Mesothelial cell of epicardium (in vitro differentiated cells): ENCODE measurements around the gene KPNA1. TPM values are rescaled to one million over a fixed set of nuclear protein-coding genes. Genes with fewer than 3 reads are reported as not detected.
"Not testable (repeated sequence)": the region's sequence is repeated elsewhere in the genome, so short reads cannot be mapped to it uniquely, and the experiment has no call there.

Experiments
- DNase-seq, 2 experiments: peaks; one replicate each; pipeline ENCODE4 v3.0.0; 2021; ENCODE audit warnings: low spot score in 2 of 2; ENCODE audit not compliant: unreplicated experiment in 2 of 2
- H3K27ac Mint-ChIP-seq: 2 replicates; pipeline ENCODE4 v1.8.0; 2021; ENCODE audit warnings: mixed read lengths
- H3K27me3 Mint-ChIP-seq: 2 replicates; pipeline ENCODE4 v1.8.0; 2021; ENCODE audit warnings: low read depth, mixed read lengths
- H3K36me3 Mint-ChIP-seq: 2 replicates; pipeline ENCODE4 v1.8.0; 2021; ENCODE audit warnings: mixed read lengths
- H3K4me1 Mint-ChIP-seq: 2 replicates; pipeline ENCODE4 v1.8.0; 2021; ENCODE audit warnings: mixed read lengths
- H3K4me3 Mint-ChIP-seq: 2 replicates; pipeline ENCODE4 v1.8.0; 2021; ENCODE audit warnings: mild to moderate bottlenecking, moderate library complexity, mixed read lengths
- H3K9me3 Mint-ChIP-seq: 2 replicates; pipeline ENCODE4 v1.8.0; 2021; ENCODE audit warnings: mixed read lengths
- total RNA-seq: library from RNA; stranded (reverse); gene quantifications from 3 replicates; pipeline ENCODE4 v1.2.1, GENCODE V29; 2021
- TF ChIP-seq, protein P1 (sequence below): fragments of 200-600 bp; sonication (generic); IDR thresholded peaks from one replicate; pipeline ENCODE4 v1.5.0; 2021; ENCODE audit warnings: antibody characterized with exemption; ENCODE audit not compliant: unreplicated experiment

Gene KPNA1
- total RNA-seq, 1 donor from 2014 or later = 66.3 TPM

DNA sequence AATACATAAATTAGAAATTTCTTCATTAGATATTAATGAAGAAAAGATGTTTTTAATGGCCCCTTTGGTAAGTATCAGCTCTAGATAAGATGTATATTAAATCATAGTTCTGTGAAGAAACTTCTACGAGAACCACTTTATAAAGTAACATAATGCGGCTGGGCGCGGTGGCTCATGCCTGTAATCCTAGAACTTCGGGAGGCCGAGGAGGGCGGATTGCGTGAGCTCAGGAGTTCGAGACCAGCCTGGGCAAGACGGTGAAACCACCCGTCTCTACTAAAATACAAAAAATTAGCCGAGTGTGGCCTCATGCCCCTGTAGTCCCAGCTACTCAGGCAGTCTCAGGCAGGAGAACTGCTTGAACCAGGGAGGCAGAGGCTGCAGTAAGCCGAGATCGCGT is 2.5 kb downstream of the KPNA1 start:
- Mint-ChIP-seq H3K9me3 (peaks cover 10% of the 10 kb centered on the region), H3K36me3 (no peaks in the 10 kb centered on the region), H3K4me3 (no peak overlapping the region), H3K27me3 (no peaks in the 10 kb centered on the region), H3K27ac (peak overlapping the region; percentile 34), H3K4me1 (peaks cover 23% of the 10 kb centered on the region)
- TF ChIP-seq, protein P1, sequence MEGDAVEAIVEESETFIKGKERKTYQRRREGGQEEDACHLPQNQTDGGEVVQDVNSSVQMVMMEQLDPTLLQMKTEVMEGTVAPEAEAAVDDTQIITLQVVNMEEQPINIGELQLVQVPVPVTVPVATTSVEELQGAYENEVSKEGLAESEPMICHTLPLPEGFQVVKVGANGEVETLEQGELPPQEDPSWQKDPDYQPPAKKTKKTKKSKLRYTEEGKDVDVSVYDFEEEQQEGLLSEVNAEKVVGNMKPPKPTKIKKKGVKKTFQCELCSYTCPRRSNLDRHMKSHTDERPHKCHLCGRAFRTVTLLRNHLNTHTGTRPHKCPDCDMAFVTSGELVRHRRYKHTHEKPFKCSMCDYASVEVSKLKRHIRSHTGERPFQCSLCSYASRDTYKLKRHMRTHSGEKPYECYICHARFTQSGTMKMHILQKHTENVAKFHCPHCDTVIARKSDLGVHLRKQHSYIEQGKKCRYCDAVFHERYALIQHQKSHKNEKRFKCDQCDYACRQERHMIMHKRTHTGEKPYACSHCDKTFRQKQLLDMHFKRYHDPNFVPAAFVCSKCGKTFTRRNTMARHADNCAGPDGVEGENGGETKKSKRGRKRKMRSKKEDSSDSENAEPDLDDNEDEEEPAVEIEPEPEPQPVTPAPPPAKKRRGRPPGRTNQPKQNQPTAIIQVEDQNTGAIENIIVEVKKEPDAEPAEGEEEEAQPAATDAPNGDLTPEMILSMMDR = no peak
- no peak for DNase-seq

DNA sequence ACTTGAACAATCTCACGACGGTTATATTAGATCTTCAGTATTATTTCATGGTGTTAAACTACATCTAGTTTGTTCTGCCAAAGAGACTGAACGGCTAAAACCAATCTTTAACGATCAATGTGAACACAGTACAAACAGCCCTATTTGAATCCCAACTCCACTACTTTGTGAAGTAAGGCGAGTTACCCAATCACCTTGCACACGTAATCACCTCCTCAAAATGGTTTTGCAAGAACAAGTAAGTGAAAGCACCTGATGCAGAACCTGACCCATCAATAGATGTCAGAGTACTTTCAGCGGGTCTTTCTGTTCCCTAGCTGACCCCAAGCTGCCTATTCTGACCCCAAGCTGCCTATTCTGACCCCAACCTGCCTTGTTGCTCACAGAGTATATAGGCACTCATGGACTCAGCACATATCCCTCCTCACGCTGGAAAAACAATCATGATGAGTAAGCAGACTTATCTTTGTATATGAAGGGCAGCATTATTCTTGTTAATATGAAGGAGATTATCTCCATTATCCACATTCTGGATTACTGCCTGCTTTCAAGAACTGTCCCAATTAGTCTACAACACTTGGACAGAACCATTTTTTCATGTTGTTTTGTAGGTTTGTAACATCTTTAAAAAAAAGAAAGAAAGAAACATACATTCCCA is 3.7 kb downstream of the KPNA1 start:
- H3K36me3 Mint-ChIP-seq = no peaks in the 10 kb centered on the region
- DNase-seq = no peak
- H3K27ac Mint-ChIP-seq = peak overlapping the region; percentile 35
- no peak overlapping the region for H3K4me3 Mint-ChIP-seq
- H3K4me1 Mint-ChIP-seq = peaks cover 23% of the 10 kb centered on the region
- TF ChIP-seq, protein P1 = no peak
- no peaks in the 10 kb centered on the region for H3K27me3 Mint-ChIP-seq
- peaks cover 10% of the 10 kb centered on the region for H3K9me3 Mint-ChIP-seq

DNA sequence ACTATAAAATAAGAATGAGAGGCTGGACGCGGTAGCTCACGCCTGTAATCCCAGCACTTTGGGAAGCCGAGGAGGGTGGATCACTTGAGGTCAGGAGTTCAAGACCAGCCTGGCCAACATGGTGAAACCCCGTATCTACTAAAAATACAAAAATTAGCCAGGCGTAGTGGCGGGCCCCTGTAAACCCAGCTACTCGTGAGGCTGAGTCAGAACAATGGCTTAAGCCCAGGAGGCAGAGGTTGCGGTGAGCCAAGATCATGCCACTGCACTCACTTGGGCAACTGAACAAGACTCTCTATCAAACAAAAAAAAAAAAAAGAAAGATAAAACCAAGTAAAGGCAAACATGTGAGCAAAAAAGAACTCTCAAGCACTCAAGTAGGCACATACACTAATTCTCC is 5.8 kb downstream of the KPNA1 start:
- Mint-ChIP-seq H3K4me1 (peaks cover 23% of the 10 kb centered on the region), H3K9me3 (peaks cover 17% of the 10 kb centered on the region)
- H3K4me3 Mint-ChIP-seq, DNase-seq, H3K27ac Mint-ChIP-seq, H3K36me3 Mint-ChIP-seq, H3K27me3 Mint-ChIP-seq: not testable (repeated sequence)

DNA sequence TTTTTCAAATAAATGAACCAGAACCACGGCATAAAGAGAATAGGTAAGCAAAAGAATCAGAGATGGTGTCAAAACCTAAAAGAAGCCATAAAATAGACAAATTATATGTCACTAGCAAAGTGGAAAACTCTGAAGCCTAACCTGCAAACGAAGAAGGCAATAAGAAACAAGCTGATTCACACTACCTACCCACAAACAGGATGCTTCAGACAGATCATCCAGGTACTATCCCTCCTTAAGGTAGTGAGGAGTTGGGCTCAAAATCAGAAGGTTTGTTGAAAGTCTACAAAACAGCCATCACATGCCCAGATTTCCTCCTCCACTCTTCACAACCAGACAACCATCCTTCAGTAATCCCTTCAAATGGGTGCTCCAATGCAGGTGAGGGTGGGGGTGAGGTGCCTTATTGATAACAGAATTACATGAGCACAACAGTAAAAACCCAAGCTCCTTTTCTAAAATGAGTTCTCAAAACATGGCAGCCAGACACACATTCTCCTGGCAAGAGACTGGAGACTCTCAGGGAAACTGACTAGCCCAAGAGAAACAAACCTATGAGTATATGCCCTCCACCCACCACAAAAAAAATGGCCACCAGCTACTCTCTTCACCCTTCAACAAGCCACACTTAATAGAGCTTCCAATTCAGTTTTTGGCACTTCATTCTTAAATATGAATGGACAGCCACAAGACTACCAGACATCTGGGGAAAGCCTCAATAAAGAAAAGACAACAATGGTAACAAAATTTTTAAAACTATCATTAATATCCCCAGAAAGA is 6.4 kb downstream of the KPNA1 start:
- Mint-ChIP-seq H3K27ac (no peak overlapping the region), H3K9me3 (peaks cover 21% of the 10 kb centered on the region), H3K27me3 (no peaks in the 10 kb centered on the region), H3K4me3 (no peak overlapping the region), H3K4me1 (peaks cover 19% of the 10 kb centered on the region), H3K36me3 (peaks cover 12% of the 10 kb centered on the region)
- TF ChIP-seq, protein P1 = no peak
- DNase-seq = no peak

DNA sequence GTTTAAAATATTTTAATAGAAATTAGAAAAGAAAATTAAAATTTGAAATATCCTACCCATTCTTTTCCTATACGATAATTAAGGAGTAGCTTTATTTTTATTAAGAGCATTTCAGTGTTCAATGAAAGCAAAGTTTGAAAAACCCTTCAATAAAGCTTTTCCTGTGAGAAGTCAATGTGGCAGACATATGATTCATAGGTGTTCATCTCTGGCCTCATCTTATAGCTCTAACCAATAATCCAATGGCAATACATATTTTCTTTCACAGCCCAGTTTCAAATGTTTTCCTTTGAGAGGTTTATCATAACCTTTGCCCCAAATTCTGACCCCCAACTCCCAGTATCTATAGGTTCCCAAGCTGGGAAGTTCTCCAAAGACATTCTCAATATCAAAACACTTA is 8.3 kb downstream of the KPNA1 start:
- no peak for DNase-seq
- Mint-ChIP-seq H3K4me3 (no peak overlapping the region), H3K9me3 (peaks cover 21% of the 10 kb centered on the region), H3K36me3 (peaks cover 12% of the 10 kb centered on the region), H3K27me3 (no peaks in the 10 kb centered on the region), H3K27ac (no peak overlapping the region), H3K4me1 (peaks cover 8% of the 10 kb centered on the region)
- TF ChIP-seq, protein P1 = no peak

DNA sequence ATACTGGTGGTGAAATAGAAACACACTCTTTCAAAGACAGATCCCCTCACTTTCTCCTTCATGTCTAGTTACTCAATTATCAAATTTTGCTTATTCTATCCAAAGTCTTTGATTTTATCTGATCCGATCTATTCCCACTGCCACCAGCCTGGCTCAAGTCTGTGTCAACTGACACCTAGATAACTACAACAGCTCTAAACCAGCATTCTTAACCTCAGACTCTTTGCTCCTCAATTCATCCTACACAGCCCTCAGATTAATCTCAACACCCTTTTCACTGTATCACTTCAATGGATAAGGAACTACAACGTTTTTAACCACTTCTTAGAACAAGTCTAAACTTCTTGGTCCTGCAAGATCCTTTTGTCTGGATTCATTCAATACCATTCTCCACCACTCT is 9.1 kb downstream of the KPNA1 start:
- Mint-ChIP-seq H3K4me1 (peaks cover 3% of the 10 kb centered on the region), H3K36me3 (peaks cover 12% of the 10 kb centered on the region), H3K27ac (no peak overlapping the region), H3K27me3 (no peaks in the 10 kb centered on the region), H3K9me3 (peaks cover 21% of the 10 kb centered on the region), H3K4me3 (no peak overlapping the region)
- TF ChIP-seq, protein P1 = no peak
- DNase-seq = no peak
